Esophagus mucosa (tissue), 1 donor: ENCODE results near the gene ZFAND3. TPM values are rescaled to one million over a fixed set of nuclear protein-coding genes. Genes with fewer than 3 reads are reported as not detected.
"Not testable (repeated sequence)": the region's sequence is repeated elsewhere in the genome, so short reads cannot be mapped to it uniquely, and the experiment has no call there.

Experiments used
- ATAC-seq: fragments of 200-7000 bp; cut with Tn5 transposase; one replicate; pipeline ENCODE4 v1.9.1; 2020
- total RNA-seq: library from RNA; stranded (reverse); gene quantifications from one replicate; pipeline ENCODE4 v1.2.4, GENCODE V29; 2023
- donor health status: DM: yes; HTN: yes; CAD: no.

ZFAND3 gene
- total RNA-seq, 1 donor from 2014 or later: 42.6 TPM

- no peak for ATAC-seq
These were observed 47.3 kb downstream of the ZFAND3 start for GRCh38 chr6:37866590-37867507.

GRCh38 chr6:37867756-37868446, 48.4 kb downstream of the ZFAND3 start:
- ATAC-seq: no peak

GRCh38 chr6:37868447-37868825, 48.9 kb downstream of the ZFAND3 start:
- peak; percentile 62 for ATAC-seq

- peak; percentile 25 for ATAC-seq
These were observed 52.3 kb downstream of the ZFAND3 start for GRCh38 chr6:37871616-37872372.

- no peak for ATAC-seq
These were observed 52.8 kb downstream of the ZFAND3 start for GRCh38 chr6:37872373-37872745.

- no peak for ATAC-seq
These were observed 55.2 kb downstream of the ZFAND3 start for GRCh38 chr6:37874726-37875125.

GRCh38 chr6:37875561-37876309, 56.2 kb downstream of the ZFAND3 start:
- no peak for ATAC-seq

GRCh38 chr6:37876843-37877242, 57.3 kb downstream of the ZFAND3 start:
- no peak for ATAC-seq

- ATAC-seq: no peak
These were observed 58.0 kb downstream of the ZFAND3 start for GRCh38 chr6:37877373-37878149.

GRCh38 chr6:37878150-37878710, 58.7 kb downstream of the ZFAND3 start:
- ATAC-seq: peak; percentile 36

- ATAC-seq: not testable (repeated sequence)
These were observed 61.1 kb downstream of the ZFAND3 start for GRCh38 chr6:37880602-37881001.

GRCh38 chr6:37882292-37882691, 62.8 kb downstream of the ZFAND3 start:
- no peak for ATAC-seq

- no peak for ATAC-seq
These were observed 63.3 kb downstream of the ZFAND3 start for GRCh38 chr6:37882724-37883413.

- ATAC-seq: no peak
These were observed 65.0 kb downstream of the ZFAND3 start for GRCh38 chr6:37884548-37884947.

GRCh38 chr6:37889051-37889450, 69.5 kb downstream of the ZFAND3 start:
- peak; percentile 28 for ATAC-seq

- peak; percentile 32 for ATAC-seq
These were observed 70.0 kb downstream of the ZFAND3 start for GRCh38 chr6:37889486-37889885.

GRCh38 chr6:37891072-37891471, 71.5 kb downstream of the ZFAND3 start:
- no peak for ATAC-seq

GRCh38 chr6:37893257-37893656, 73.7 kb downstream of the ZFAND3 start:
- no peak for ATAC-seq

GRCh38 chr6:37893734-37894133, 74.2 kb downstream of the ZFAND3 start:
- ATAC-seq: not testable (repeated sequence)

- no peak for ATAC-seq
These were observed 75.1 kb downstream of the ZFAND3 start for GRCh38 chr6:37894585-37894984.

- ATAC-seq: peak; percentile 87
These were observed 77.8 kb downstream of the ZFAND3 start for GRCh38 chr6:37897321-37897720.
